GM23338 (cell line): ENCODE results near the gene LRRC10. TPM values are rescaled to one million over a fixed set of nuclear protein-coding genes. Genes with fewer than 3 reads are reported as not detected.
"Not testable (repeated sequence)": the region's sequence is repeated elsewhere in the genome, so short reads cannot be mapped to it uniquely, and the experiment has no call there.

Experiments
- ATAC-seq: fragments of 200-7000 bp; cut with Tn5 transposase; 3 replicates; pipeline ENCODE4 v1.9.1; 2020
- DNase-seq: peaks from one replicate; pipeline ENCODE4 v3.0.0-alpha.2; 2015; ENCODE audit warnings: low spot score
- H2AFZ ChIP-seq: fragments of 200-600 bp; sonication (generic); 2 replicates; pipeline ENCODE4 v1.8.0; 2016; ENCODE audit warnings: antibody characterized with exemption, mild to moderate bottlenecking, moderate library complexity
- H3F3A ChIP-seq: fragments of 200-600 bp; sonication (generic); replicated peaks from 2 replicates; pipeline ENCODE4 v1.8.0; 2017; ENCODE audit warnings: antibody characterized with exemption, mixed run types, low read depth
- H3K27ac ChIP-seq: fragments of 200-600 bp; sonication (generic); 2 replicates; pipeline ENCODE4 v1.6.1; 2016; ENCODE audit warnings: low read depth
- H3K27me3 ChIP-seq: fragments of 200-600 bp; sonication (generic); 2 replicates; pipeline ENCODE4 v1.8.0; 2016; ENCODE audit warnings: mild to moderate bottlenecking, mixed run types, moderate library complexity; ENCODE audit not compliant: insufficient read depth
- H3K36me3 ChIP-seq: fragments of 200-600 bp; sonication (generic); 2 replicates; pipeline ENCODE4 v1.8.0; 2016; ENCODE audit warnings: mild to moderate bottlenecking; ENCODE audit not compliant: insufficient read depth
- H3K4me1 ChIP-seq: fragments of 200-600 bp; sonication (generic); 2 replicates; pipeline ENCODE4 v1.8.0; 2016; ENCODE audit warnings: mild to moderate bottlenecking, moderate library complexity; ENCODE audit not compliant: insufficient read depth
- H3K4me2 ChIP-seq: fragments of 200-600 bp; sonication (generic); 2 replicates; pipeline ENCODE4 v1.7.1; 2017; ENCODE audit warnings: mixed run types
- H3K4me3 ChIP-seq: fragments of 200-600 bp; sonication (generic); 2 replicates; pipeline ENCODE4 v1.6.1; 2016; ENCODE audit warnings: mixed run types
- H3K79me2 ChIP-seq: fragments of 200-600 bp; sonication (generic); replicated peaks from 2 replicates; pipeline ENCODE4 v1.8.0; 2017; ENCODE audit warnings: mild to moderate bottlenecking; ENCODE audit not compliant: insufficient read depth
- H3K9me2 ChIP-seq: fragments of 200-600 bp; sonication (generic); 2 replicates; pipeline ENCODE4 v1.8.0; 2017; ENCODE audit not compliant: insufficient read depth
- H4K20me1 ChIP-seq: fragments of 200-600 bp; sonication (generic); replicated peaks from 2 replicates; pipeline ENCODE4 v1.8.0; 2017; ENCODE audit warnings: mild to moderate bottlenecking; ENCODE audit not compliant: insufficient read depth
- H3K27ac Mint-ChIP-seq: 2 replicates; pipeline ENCODE4 v1.8.0; 2020; ENCODE audit warnings: inconsistent platforms, mild to moderate bottlenecking, moderate library complexity, mixed read lengths
- H3K27me3 Mint-ChIP-seq: 3 replicates; pipeline ENCODE4 v1.8.0; 2022; ENCODE audit warnings: low read depth, mild to moderate bottlenecking, moderate library complexity, mixed read lengths, inconsistent platforms; ENCODE audit not compliant: insufficient read depth, poor library complexity
- H3K36me3 Mint-ChIP-seq: 3 replicates; pipeline ENCODE4 v1.8.0; 2021; ENCODE audit warnings: low read depth, mild to moderate bottlenecking, inconsistent platforms, moderate library complexity, mixed read lengths
- H3K4me1 Mint-ChIP-seq: 3 replicates; pipeline ENCODE4 v1.8.0; 2020; ENCODE audit warnings: mild to moderate bottlenecking, inconsistent platforms, mixed read lengths
- H3K4me3 Mint-ChIP-seq: 3 replicates; pipeline ENCODE4 v1.8.0; 2021; ENCODE audit warnings: moderate library complexity, mild to moderate bottlenecking, inconsistent platforms, mixed read lengths
- H3K9me3 Mint-ChIP-seq: 3 replicates; pipeline ENCODE4 v1.8.0; 2020; ENCODE audit warnings: moderate library complexity, mild to moderate bottlenecking, inconsistent platforms, mixed read lengths
- CREB1 ChIP-seq: fragments of 250-450 bp; sonication (Bioruptor Pico); IDR thresholded peaks from 2 replicates; pipeline ENCODE4 v1.5.0; 2020; ENCODE audit warnings: low read depth, mild to moderate bottlenecking, moderate library complexity
- EZH2 ChIP-seq: fragments of 200-600 bp; sonication (generic); IDR thresholded peaks from one replicate; pipeline ENCODE4 v1.8.0; 2017; ENCODE audit warnings: antibody characterized with exemption, mild to moderate bottlenecking, low read depth; ENCODE audit not compliant: unreplicated experiment
- JUNB ChIP-seq: IDR thresholded peaks from one replicate; pipeline ENCODE4 v1.6.1; 2016; ENCODE audit warnings: antibody characterized with exemption; ENCODE audit not compliant: unreplicated experiment
- NANOG ChIP-seq: IDR thresholded peaks from 2 replicates; pipeline ENCODE4 v1.6.1; 2016; ENCODE audit warnings: antibody characterized with exemption, borderline replicate concordance
- POLR2AphosphoS5 ChIP-seq: IDR thresholded peaks from 2 replicates; pipeline ENCODE4 v1.6.1; 2016; ENCODE audit warnings: antibody characterized with exemption, low read depth
- STAT1 ChIP-seq: IDR thresholded peaks from one replicate; pipeline ENCODE4 v1.6.1; 2016; ENCODE audit warnings: antibody characterized with exemption; ENCODE audit not compliant: unreplicated experiment
- ZNF114 ChIP-seq: fragments of 250-450 bp; sonication (Bioruptor Pico); IDR thresholded peaks from 2 replicates; pipeline ENCODE4 v1.5.0; 2020; ENCODE audit warnings: mild to moderate bottlenecking, moderate library complexity
- ZNF331 ChIP-seq: fragments of 250-450 bp; sonication (Bioruptor Pico); IDR thresholded peaks from 2 replicates; pipeline ENCODE4 v1.5.0; 2020; ENCODE audit warnings: low read depth, mild to moderate bottlenecking, moderate library complexity
- polyA plus RNA-seq: library from polyadenylated mRNA; unstranded; fragments of >200 nt; fragmentation: Nextera tagmentation; extraction: Ambion mirVana; gene quantifications from 2 replicates; pipeline ENCODE4 v1.2.1, GENCODE V29; 2016
- total RNA-seq: library from RNA; depleted of rRNA; stranded (reverse); fragments of >200 nt; shearing (Covaris generic); gene quantifications from 2 replicates; pipeline ENCODE4 v1.2.3, GENCODE V29; 2014
- TF ChIP-seq, protein P1 (sequence below): IDR thresholded peaks from 2 replicates; pipeline ENCODE4 v1.6.1; 2016; ENCODE audit warnings: antibody characterized with exemption
- TF ChIP-seq, protein P2 (sequence below), 2 experiments: fragments of 200-600 bp in 1 of 2; sonication (generic) in 1 of 2; conservative IDR thresholded peaks; 2 replicates each; pipeline versions ENCODE4 v1.5.1 to v1.6.1; 2016 to 2017; ENCODE audit warnings: antibody characterized with exemption in 2 of 2, low read depth in 2 of 2, mild to moderate bottlenecking in 2 of 2, moderate library complexity in 1 of 2
- TF ChIP-seq, protein P3 (sequence below): fragments of 250-450 bp; sonication (Bioruptor Pico); IDR thresholded peaks from 2 replicates; pipeline ENCODE4 v1.5.0; 2020; ENCODE audit warnings: mild to moderate bottlenecking, moderate library complexity

LRRC10 gene
- total and polyA plus RNA-seq, 2 experiments from 2014 or later, result not detected

DNA sequence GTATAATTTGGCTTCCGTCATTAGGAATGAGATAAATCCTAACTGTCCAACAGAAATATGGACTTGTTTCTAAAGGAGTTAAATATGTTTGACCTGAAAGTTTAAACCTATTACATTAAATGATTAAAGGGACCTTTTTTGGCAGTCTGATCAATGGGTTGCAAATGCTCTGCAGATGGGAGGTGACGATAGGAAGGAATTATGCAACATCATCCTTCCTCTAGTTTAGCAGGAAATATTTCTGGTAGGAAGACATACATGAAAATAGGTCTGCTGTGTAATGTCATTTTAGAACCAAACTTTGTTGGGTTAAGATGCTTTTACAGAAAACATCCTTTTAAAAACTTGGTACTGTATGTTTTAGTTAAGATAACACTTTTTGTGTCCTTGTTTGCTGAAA, 2.6 kb downstream of the LRRC10 start:
- Histone ChIP-seq H3K4me1 (no peaks in the 10 kb centered on the region), H3K79me2 (no peaks in the 10 kb centered on the region), H4K20me1 (no peaks in the 10 kb centered on the region), H3F3A (no peaks in the 10 kb centered on the region), H3K4me3 (no peak overlapping the region), H3K27me3 (no peaks in the 10 kb centered on the region), H3K36me3 (no peaks in the 10 kb centered on the region), H3K9me2 (no peaks in the 10 kb centered on the region), H2AFZ (no peak overlapping the region), H3K27ac (no peak overlapping the region), H3K4me2 (no peak overlapping the region)
- DNase-seq (no peak), ATAC-seq (no peak)
- peaks cover 4% of the 10 kb centered on the region; the same call in 1 of the 3 replicates for H3K9me3 Mint-ChIP-seq
- TF ChIP-seq ZNF331 (CRISPR knock-in tag) (no peak), JUNB (no peak), STAT1 (no peak), EZH2 (no peak), CREB1 (CRISPR knock-in tag) (no peak), POLR2AphosphoS5 (no peak), NANOG (no peak), ZNF114 (CRISPR knock-in tag) (no peak)
- TF ChIP-seq, protein P1, sequence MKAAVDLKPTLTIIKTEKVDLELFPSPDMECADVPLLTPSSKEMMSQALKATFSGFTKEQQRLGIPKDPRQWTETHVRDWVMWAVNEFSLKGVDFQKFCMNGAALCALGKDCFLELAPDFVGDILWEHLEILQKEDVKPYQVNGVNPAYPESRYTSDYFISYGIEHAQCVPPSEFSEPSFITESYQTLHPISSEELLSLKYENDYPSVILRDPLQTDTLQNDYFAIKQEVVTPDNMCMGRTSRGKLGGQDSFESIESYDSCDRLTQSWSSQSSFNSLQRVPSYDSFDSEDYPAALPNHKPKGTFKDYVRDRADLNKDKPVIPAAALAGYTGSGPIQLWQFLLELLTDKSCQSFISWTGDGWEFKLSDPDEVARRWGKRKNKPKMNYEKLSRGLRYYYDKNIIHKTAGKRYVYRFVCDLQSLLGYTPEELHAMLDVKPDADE, result no peak
- TF ChIP-seq, protein P2, sequence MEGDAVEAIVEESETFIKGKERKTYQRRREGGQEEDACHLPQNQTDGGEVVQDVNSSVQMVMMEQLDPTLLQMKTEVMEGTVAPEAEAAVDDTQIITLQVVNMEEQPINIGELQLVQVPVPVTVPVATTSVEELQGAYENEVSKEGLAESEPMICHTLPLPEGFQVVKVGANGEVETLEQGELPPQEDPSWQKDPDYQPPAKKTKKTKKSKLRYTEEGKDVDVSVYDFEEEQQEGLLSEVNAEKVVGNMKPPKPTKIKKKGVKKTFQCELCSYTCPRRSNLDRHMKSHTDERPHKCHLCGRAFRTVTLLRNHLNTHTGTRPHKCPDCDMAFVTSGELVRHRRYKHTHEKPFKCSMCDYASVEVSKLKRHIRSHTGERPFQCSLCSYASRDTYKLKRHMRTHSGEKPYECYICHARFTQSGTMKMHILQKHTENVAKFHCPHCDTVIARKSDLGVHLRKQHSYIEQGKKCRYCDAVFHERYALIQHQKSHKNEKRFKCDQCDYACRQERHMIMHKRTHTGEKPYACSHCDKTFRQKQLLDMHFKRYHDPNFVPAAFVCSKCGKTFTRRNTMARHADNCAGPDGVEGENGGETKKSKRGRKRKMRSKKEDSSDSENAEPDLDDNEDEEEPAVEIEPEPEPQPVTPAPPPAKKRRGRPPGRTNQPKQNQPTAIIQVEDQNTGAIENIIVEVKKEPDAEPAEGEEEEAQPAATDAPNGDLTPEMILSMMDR (conservative IDR thresholded peaks at IDR 0.05; ENCODE audit: low read depth in 2 of 2), result no peak
- TF ChIP-seq, protein P3, sequence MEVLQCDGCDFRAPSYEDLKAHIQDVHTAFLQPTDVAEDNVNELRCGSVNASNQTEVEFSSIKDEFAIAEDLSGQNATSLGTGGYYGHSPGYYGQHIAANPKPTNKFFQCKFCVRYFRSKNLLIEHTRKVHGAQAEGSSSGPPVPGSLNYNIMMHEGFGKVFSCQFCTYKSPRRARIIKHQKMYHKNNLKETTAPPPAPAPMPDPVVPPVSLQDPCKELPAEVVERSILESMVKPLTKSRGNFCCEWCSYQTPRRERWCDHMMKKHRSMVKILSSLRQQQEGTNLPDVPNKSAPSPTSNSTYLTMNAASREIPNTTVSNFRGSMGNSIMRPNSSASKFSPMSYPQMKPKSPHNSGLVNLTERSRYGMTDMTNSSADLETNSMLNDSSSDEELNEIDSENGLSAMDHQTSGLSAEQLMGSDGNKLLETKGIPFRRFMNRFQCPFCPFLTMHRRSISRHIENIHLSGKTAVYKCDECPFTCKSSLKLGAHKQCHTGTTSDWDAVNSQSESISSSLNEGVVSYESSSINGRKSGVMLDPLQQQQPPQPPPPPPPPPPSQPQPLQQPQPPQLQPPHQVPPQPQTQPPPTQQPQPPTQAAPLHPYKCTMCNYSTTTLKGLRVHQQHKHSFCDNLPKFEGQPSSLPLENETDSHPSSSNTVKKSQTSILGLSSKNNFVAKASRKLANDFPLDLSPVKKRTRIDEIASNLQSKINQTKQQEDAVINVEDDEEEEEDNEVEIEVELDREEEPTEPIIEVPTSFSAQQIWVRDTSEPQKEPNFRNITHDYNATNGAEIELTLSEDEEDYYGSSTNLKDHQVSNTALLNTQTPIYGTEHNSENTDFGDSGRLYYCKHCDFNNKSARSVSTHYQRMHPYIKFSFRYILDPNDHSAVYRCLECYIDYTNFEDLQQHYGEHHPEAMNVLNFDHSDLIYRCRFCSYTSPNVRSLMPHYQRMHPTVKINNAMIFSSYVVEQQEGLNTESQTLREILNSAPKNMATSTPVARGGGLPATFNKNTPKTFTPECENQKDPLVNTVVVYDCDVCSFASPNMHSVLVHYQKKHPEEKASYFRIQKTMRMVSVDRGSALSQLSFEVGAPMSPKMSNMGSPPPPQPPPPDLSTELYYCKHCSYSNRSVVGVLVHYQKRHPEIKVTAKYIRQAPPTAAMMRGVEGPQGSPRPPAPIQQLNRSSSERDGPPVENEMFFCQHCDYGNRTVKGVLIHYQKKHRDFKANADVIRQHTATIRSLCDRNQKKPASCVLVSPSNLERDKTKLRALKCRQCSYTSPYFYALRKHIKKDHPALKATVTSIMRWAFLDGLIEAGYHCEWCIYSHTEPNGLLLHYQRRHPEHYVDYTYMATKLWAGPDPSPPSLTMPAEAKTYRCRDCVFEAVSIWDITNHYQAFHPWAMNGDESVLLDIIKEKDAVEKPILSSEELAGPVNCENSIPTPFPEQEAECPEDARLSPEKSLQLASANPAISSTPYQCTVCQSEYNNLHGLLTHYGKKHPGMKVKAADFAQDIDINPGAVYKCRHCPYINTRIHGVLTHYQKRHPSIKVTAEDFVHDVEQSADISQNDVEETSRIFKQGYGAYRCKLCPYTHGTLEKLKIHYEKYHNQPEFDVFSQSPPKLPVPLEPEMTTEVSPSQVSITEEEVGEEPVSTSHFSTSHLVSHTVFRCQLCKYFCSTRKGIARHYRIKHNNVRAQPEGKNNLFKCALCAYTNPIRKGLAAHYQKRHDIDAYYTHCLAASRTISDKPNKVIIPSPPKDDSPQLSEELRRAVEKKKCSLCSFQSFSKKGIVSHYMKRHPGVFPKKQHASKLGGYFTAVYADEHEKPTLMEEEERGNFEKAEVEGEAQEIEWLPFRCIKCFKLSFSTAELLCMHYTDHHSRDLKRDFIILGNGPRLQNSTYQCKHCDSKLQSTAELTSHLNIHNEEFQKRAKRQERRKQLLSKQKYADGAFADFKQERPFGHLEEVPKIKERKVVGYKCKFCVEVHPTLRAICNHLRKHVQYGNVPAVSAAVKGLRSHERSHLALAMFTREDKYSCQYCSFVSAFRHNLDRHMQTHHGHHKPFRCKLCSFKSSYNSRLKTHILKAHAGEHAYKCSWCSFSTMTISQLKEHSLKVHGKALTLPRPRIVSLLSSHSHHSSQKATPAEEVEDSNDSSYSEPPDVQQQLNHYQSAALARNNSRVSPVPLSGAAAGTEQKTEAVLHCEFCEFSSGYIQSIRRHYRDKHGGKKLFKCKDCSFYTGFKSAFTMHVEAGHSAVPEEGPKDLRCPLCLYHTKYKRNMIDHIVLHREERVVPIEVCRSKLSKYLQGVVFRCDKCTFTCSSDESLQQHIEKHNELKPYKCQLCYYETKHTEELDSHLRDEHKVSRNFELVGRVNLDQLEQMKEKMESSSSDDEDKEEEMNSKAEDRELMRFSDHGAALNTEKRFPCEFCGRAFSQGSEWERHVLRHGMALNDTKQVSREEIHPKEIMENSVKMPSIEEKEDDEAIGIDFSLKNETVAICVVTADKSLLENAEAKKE (CRISPR knock-in tag), result no peak
- peaks cover 4% of the 10 kb centered on the region for H3K27me3 Mint-ChIP-seq
- no peak overlapping the region for H3K27ac Mint-ChIP-seq
- H3K4me1 Mint-ChIP-seq, result no peaks in the 10 kb centered on the region
- H3K4me3 Mint-ChIP-seq, result no peak overlapping the region
- peaks cover 9% of the 10 kb centered on the region for H3K36me3 Mint-ChIP-seq

DNA sequence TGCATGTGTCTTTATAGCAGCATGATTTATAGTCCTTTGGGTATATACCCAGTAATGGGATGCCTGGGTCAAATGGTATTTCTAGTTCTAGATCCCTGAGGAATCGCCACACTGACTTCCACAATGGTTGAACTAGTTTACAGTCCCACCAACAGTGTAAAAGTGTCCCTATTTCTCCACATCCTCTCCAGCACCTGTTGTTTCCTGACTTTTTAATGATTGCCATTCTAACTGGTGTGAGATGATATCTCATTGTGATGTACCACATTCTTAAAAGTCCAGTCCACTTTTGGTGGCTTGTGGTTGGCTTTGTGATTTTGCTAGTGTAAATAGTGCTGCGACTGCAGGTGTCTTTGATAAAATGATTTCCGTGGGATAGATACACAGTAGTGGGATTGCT, 6.4 kb downstream of the LRRC10 start:
- ATAC-seq, H3K4me1 ChIP-seq, H3K27ac ChIP-seq, H3K27ac Mint-ChIP-seq, H3K4me2 ChIP-seq, H3K4me3 Mint-ChIP-seq, H3F3A ChIP-seq, H3K9me2 ChIP-seq, DNase-seq, H3K27me3 ChIP-seq, H3K4me1 Mint-ChIP-seq, H3K27me3 Mint-ChIP-seq, H2AFZ ChIP-seq, H3K79me2 ChIP-seq, H3K9me3 Mint-ChIP-seq, H3K4me3 ChIP-seq: not testable (repeated sequence)
- Histone ChIP-seq H3K36me3 (peaks cover 24% of the 10 kb centered on the region), H4K20me1 (peaks cover 15% of the 10 kb centered on the region; the same call in 1 of the 2 replicates)
- peaks cover 46% of the 10 kb centered on the region for H3K36me3 Mint-ChIP-seq
